T-helper 17 cell (primary cell): ENCODE measurements around the gene RALGPS2. TPM values are rescaled to one million over a fixed set of nuclear protein-coding genes. Genes with fewer than 3 reads are reported as not detected.
"Not testable (repeated sequence)": the region's sequence is repeated elsewhere in the genome, so short reads cannot be mapped to it uniquely, and the experiment has no call there.

Source experiments
- ATAC-seq: fragments of 150-1000 bp; cut with Tn5 transposase; 2 replicates; pipeline ENCODE4 v1.10.0; 2021; ENCODE audit warnings: mild to moderate bottlenecking, moderate library complexity
- DNase-seq, 3 donors: peaks; one replicate each; pipeline versions ENCODE4 v3.0.0 to v3.0.0-alpha.2; 2020 to 2021
- H3K9me3 ChIP-seq: one replicate; pipeline ENCODE4 v1.7.0; 2013; ENCODE audit warnings: low read length, mild to moderate bottlenecking; ENCODE audit not compliant: control insufficient read depth, poor library complexity, severe bottlenecking
- H3K27ac Mint-ChIP-seq: one replicate; pipeline ENCODE4 v1.8.0; 2022; ENCODE audit warnings: mild to moderate bottlenecking, moderate library complexity, mixed read lengths
- H3K27me3 Mint-ChIP-seq: one replicate; pipeline ENCODE4 v1.8.0; 2022; ENCODE audit warnings: mixed read lengths
- H3K36me3 Mint-ChIP-seq: one replicate; pipeline ENCODE4 v1.8.0; 2022; ENCODE audit warnings: low read depth, mixed read lengths
- H3K4me1 Mint-ChIP-seq: one replicate; pipeline ENCODE4 v1.8.0; 2022; ENCODE audit warnings: mild to moderate bottlenecking, mixed read lengths
- H3K4me3 Mint-ChIP-seq: one replicate; pipeline ENCODE4 v1.8.0; 2022; ENCODE audit warnings: mild to moderate bottlenecking, moderate library complexity, mixed read lengths
- total RNA-seq, 4 donors: library from RNA in 2 of 4; stranded (reverse) in 2 of 4; gene quantifications; one replicate each; pipeline ENCODE4 v1.2.3 and lab custom pipeline; 2022 to 2026

RALGPS2 gene
- total RNA-seq, 2 donors from 2014 or later, result 6.8 to 17.0 TPM

DNA sequence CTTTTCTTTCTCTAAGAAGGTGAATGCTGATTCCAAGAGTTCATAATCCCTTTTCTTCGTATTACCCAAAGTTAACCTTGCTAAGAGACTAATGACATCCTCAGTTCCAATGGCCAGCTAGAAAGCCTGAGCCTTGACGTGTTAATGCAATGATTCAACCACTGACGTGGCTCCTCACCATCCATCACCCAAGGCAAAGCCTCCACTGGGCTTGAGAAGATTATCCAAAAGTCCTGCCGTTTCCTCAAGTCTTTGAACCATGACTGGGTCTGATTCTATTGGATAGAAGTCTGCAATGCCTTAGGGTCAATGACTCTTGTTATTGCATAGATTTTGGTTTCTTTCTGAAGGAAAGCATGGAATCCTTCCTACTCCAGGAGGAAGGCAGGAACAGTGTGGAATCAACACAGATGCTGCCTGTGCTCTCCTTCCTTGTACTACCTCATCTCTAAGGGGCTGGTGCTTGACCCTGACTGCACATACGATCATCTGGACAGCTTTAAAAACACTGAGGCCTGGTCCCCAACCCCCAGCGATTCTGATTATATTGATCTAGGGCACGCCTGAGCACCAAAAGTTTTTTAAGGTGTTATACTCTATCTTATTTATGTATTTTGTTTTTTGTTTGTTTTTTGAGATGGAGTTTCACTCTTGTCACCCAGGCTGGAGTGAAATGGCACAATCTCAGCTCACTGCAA is 215.2 kb downstream of the RALGPS2 start:
- H3K4me1 Mint-ChIP-seq, result peaks cover 9% of the 10 kb centered on the region
- ATAC-seq (no peak), DNase-seq (no peak)
- no peak overlapping the region for H3K27ac Mint-ChIP-seq
- no peak overlapping the region for H3K4me3 Mint-ChIP-seq
- no peaks in the 10 kb centered on the region for H3K9me3 ChIP-seq
- peaks cover 3% of the 10 kb centered on the region for H3K36me3 Mint-ChIP-seq
- H3K27me3 Mint-ChIP-seq, result peaks cover 47% of the 10 kb centered on the region

- no peaks in the 10 kb centered on the region for H3K9me3 ChIP-seq
- Mint-ChIP-seq H3K4me3 (no peak overlapping the region), H3K27me3 (peaks cover 49% of the 10 kb centered on the region), H3K4me1 (peaks cover 9% of the 10 kb centered on the region), H3K27ac (no peak overlapping the region), H3K36me3 (peaks cover 3% of the 10 kb centered on the region)
- ATAC-seq, result no peak
- DNase-seq, result no peak
These were observed 216.2 kb downstream of the RALGPS2 start for GRCh38 chr1:178941261-178941689.

GRCh38 chr1:178941849-178942248 is 216.8 kb downstream of the RALGPS2 start:
- H3K27me3 Mint-ChIP-seq, result peaks cover 55% of the 10 kb centered on the region
- no peak overlapping the region for H3K27ac Mint-ChIP-seq
- H3K9me3 ChIP-seq, result no peaks in the 10 kb centered on the region
- DNase-seq (no peak), ATAC-seq (no peak)
- H3K4me1 Mint-ChIP-seq, result peaks cover 9% of the 10 kb centered on the region
- H3K4me3 Mint-ChIP-seq, result no peak overlapping the region
- H3K36me3 Mint-ChIP-seq, result peaks cover 3% of the 10 kb centered on the region

- ATAC-seq (no peak), DNase-seq (no peak)
- H3K9me3 ChIP-seq, result no peaks in the 10 kb centered on the region
- peaks cover 58% of the 10 kb centered on the region for H3K27me3 Mint-ChIP-seq
- peaks cover 9% of the 10 kb centered on the region for H3K4me1 Mint-ChIP-seq
- H3K4me3 Mint-ChIP-seq, result no peak overlapping the region
- no peak overlapping the region for H3K27ac Mint-ChIP-seq
- H3K36me3 Mint-ChIP-seq, result peaks cover 3% of the 10 kb centered on the region
These were observed 217.5 kb downstream of the RALGPS2 start for GRCh38 chr1:178942285-178943198.

DNA sequence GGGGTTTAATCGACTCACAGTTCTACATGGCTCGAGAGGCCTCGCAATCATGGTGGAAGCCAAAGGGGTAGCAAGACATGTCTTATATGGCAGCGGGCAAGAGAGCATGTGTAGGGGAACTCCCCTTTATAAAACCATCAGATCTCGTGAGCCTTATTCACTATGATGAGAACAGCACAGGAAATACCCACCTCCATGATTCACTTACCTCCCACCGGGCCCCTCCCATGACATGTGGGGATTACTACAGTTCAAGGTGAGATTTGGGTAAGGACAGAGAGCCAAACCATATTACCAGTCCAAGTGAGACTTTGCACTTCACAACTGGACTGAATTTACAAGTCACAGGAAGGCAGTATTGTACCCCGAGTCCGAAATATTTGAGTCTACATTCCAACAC is 219.7 kb downstream of the RALGPS2 start:
- peaks cover 9% of the 10 kb centered on the region for H3K4me1 Mint-ChIP-seq
- peaks cover 3% of the 10 kb centered on the region for H3K36me3 Mint-ChIP-seq
- peaks cover 50% of the 10 kb centered on the region for H3K27me3 Mint-ChIP-seq
- H3K27ac Mint-ChIP-seq, result no peak overlapping the region
- no peaks in the 10 kb centered on the region for H3K9me3 ChIP-seq
- no peak for DNase-seq
- no peak for ATAC-seq
- H3K4me3 Mint-ChIP-seq, result no peak overlapping the region

- H3K9me3 ChIP-seq, result no peaks in the 10 kb centered on the region
- H3K27me3 Mint-ChIP-seq, result peaks cover 48% of the 10 kb centered on the region
- H3K27ac Mint-ChIP-seq, result no peak overlapping the region
- H3K4me1 Mint-ChIP-seq, result peaks cover 9% of the 10 kb centered on the region
- H3K36me3 Mint-ChIP-seq, result peaks cover 3% of the 10 kb centered on the region
- no peak for DNase-seq
- ATAC-seq, result no peak
- H3K4me3 Mint-ChIP-seq, result no peak overlapping the region
These were observed 220.8 kb downstream of the RALGPS2 start for GRCh38 chr1:178945763-178946266.

- H3K27ac Mint-ChIP-seq, result no peak overlapping the region
- H3K4me3 Mint-ChIP-seq, result no peak overlapping the region
- H3K27me3 Mint-ChIP-seq, result peaks cover 48% of the 10 kb centered on the region
- peaks cover 3% of the 10 kb centered on the region for H3K36me3 Mint-ChIP-seq
- H3K4me1 Mint-ChIP-seq, result peaks cover 9% of the 10 kb centered on the region
- H3K9me3 ChIP-seq, result no peaks in the 10 kb centered on the region
- ATAC-seq (no peak), DNase-seq (no peak)
These were observed 221.4 kb downstream of the RALGPS2 start for GRCh38 chr1:178946416-178946815.

- Mint-ChIP-seq H3K27me3 (peaks cover 47% of the 10 kb centered on the region), H3K27ac (no peak overlapping the region), H3K4me1 (peaks cover 7% of the 10 kb centered on the region)
These were observed 222.0 kb downstream of the RALGPS2 start for GRCh38 chr1:178946855-178947676.

DNA sequence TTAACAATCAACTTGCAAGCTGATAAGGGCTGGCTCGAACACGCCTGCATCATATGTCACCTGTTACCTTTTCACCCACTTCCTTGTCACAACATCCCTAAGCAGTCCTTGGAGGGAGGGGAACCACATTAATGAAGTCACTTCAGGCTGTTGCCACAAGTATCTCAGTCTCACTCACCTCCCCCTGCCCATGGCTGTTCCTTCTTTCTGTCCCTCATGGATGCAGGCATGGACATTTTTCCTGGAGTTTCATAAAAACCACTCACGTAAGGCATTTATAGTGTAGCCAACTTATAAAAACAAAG is 222.6 kb downstream of the RALGPS2 start:
- peaks cover 2% of the 10 kb centered on the region for H3K4me1 Mint-ChIP-seq

More at GRCh38 chr1:178946855-178947676, 222.0 kb downstream of the RALGPS2 start:
- ATAC-seq, result no peak
- no peak for DNase-seq
- H3K9me3 ChIP-seq, result no peaks in the 10 kb centered on the region
- peaks cover 1% of the 10 kb centered on the region for H3K36me3 Mint-ChIP-seq
- H3K4me3 Mint-ChIP-seq, result no peak overlapping the region

GRCh38 chr1:178948676-178949075 is 223.6 kb downstream of the RALGPS2 start:
- Mint-ChIP-seq H3K4me1 (peaks cover under 1% of the 10 kb centered on the region), H3K36me3 (no peaks in the 10 kb centered on the region), H3K27me3 (peaks cover 35% of the 10 kb centered on the region), H3K4me3 (no peak overlapping the region), H3K27ac (no peak overlapping the region)
- DNase-seq (no peak), ATAC-seq (no peak)
- H3K9me3 ChIP-seq, result no peaks in the 10 kb centered on the region

More for the DNA sequence above, 222.6 kb downstream of the RALGPS2 start:
- Mint-ChIP-seq H3K27me3 (peaks cover 46% of the 10 kb centered on the region), H3K27ac (no peak overlapping the region), H3K4me3 (no peak overlapping the region), H3K36me3 (no peaks in the 10 kb centered on the region)
- H3K9me3 ChIP-seq, result no peaks in the 10 kb centered on the region
- DNase-seq (no peak), ATAC-seq (no peak)

- H3K4me3 Mint-ChIP-seq, DNase-seq, H3K36me3 Mint-ChIP-seq, H3K4me1 Mint-ChIP-seq, H3K9me3 ChIP-seq, ATAC-seq, H3K27ac Mint-ChIP-seq: not testable (repeated sequence)
- H3K27me3 Mint-ChIP-seq, result peaks cover 37% of the 10 kb centered on the region
These were observed 224.8 kb downstream of the RALGPS2 start for GRCh38 chr1:178949866-178950265.

DNA sequence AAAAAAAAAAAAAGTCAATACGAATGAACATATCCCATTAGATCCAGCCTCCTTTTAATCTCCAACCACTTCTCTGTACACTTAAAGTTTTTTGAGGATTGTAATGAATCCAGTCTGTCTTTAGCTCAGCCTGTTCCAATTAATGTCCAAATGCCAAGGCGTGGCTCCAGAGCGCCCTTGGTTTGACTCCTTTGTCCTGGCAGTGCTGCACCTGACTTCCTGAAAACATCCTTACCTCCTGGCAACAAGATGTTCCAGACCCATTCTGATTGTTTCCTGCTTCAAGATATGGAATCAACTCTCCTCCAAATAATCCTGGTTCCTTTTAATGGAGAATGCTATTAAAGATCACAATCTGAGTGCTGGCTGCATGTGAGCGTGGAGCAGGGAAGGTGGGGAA is 226.6 kb downstream of the RALGPS2 start:
- no peak overlapping the region for H3K27ac Mint-ChIP-seq
- H3K27me3 Mint-ChIP-seq, result peaks cover 39% of the 10 kb centered on the region
- no peaks in the 10 kb centered on the region for H3K9me3 ChIP-seq
- H3K4me3 Mint-ChIP-seq, result no peak overlapping the region
- H3K36me3 Mint-ChIP-seq, result no peaks in the 10 kb centered on the region
- no peak for DNase-seq
- no peak for ATAC-seq
- H3K4me1 Mint-ChIP-seq, result no peaks in the 10 kb centered on the region

DNA sequence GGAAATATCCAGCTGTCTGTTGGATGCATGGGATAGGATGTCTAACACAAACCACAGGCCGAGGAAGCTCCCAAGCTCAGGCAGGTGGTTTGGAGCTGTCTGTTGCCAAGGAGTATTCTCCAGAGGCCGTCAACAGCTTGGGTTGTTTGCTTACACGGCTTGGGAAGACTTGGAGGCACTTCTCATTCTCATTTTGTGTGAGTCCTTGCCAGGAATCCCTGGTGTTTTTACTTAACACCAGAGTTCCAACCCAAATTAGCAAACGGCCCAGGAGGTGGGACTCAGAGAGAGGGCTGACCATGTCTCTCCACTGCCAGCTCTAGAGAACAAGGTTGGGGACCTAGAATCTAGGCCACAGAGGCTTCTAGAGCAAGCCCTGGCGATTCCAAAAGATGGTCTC is 228.0 kb downstream of the RALGPS2 start:
- ATAC-seq (no peak), DNase-seq (no peak)
- Mint-ChIP-seq H3K4me3 (no peak overlapping the region), H3K36me3 (no peaks in the 10 kb centered on the region), H3K4me1 (no peaks in the 10 kb centered on the region), H3K27ac (no peak overlapping the region), H3K27me3 (peaks cover 33% of the 10 kb centered on the region)
- H3K9me3 ChIP-seq, result no peaks in the 10 kb centered on the region
